Peyer's patch (tissue), 4 donors: ENCODE measurements around the gene IFIH1. TPM values are rescaled to one million over a fixed set of nuclear protein-coding genes. Genes with fewer than 3 reads are reported as not detected.

Experiments used
- DNase-seq, 3 donors: peaks; one replicate each; pipeline ENCODE4 v3.0.0-alpha.2; 2017 to 2019
- H3K27ac ChIP-seq, 4 donors: fragments of 200-600 bp; sonication (generic); one replicate each; pipeline ENCODE4 v1.5.1; 2016 to 2019
- H3K27me3 ChIP-seq, 2 donors: fragments of 200-600 bp; sonication (generic); one replicate each; pipeline ENCODE4 v1.5.1; 2019
- H3K36me3 ChIP-seq, 3 donors: fragments of 200-600 bp; sonication (generic); one replicate each; pipeline ENCODE4 v1.5.1; 2016 to 2019
- H3K4me1 ChIP-seq, 4 donors: fragments of 200-600 bp; sonication (generic); one replicate each; pipeline ENCODE4 v1.5.1; 2016 to 2019
- H3K4me3 ChIP-seq, 4 donors: fragments of 200-600 bp; sonication (generic); 1 replicate in 3 of 4; 2 replicates in 1 of 4; pipeline ENCODE4 v1.5.1; 2016 to 2019; ENCODE audit warnings: mild to moderate bottlenecking in 1 of 4
- H3K9me3 ChIP-seq, 4 donors: fragments of 200-600 bp; sonication (generic); one replicate each; pipeline ENCODE4 v1.5.1; 2016 to 2019; ENCODE audit warnings: mild to moderate bottlenecking in 1 of 4
- CTCF ChIP-seq, 6 experiments: fragments of 450-650 bp in 4 of 6; fragments of 200-600 bp in 2 of 6; sonication (generic) in 1 of 6; IDR thresholded peaks; one replicate each; pipeline ENCODE4 v1.5.1; 2017 to 2019; ENCODE audit warnings: antibody characterized with exemption in 6 of 6, mild to moderate bottlenecking in 3 of 6, moderate library complexity in 1 of 6
- POLR2A ChIP-seq, 2 donors: fragments of 450-650 bp; IDR thresholded peaks; one replicate each; pipeline ENCODE4 v1.5.1; 2017; ENCODE audit warnings: antibody characterized with exemption in 2 of 2, mild to moderate bottlenecking in 2 of 2, moderate library complexity in 2 of 2
- total RNA-seq, 4 donors: library from RNA; depleted of rRNA; stranded (reverse); fragments of >200 nt; gene quantifications; one replicate each; pipeline ENCODE4 v1.1.0, GENCODE V29; 2016

Gene IFIH1
- total RNA-seq, 4 donors from 2014 or later, result 25.4 to 68.5 (median 30.6) TPM

DNA sequence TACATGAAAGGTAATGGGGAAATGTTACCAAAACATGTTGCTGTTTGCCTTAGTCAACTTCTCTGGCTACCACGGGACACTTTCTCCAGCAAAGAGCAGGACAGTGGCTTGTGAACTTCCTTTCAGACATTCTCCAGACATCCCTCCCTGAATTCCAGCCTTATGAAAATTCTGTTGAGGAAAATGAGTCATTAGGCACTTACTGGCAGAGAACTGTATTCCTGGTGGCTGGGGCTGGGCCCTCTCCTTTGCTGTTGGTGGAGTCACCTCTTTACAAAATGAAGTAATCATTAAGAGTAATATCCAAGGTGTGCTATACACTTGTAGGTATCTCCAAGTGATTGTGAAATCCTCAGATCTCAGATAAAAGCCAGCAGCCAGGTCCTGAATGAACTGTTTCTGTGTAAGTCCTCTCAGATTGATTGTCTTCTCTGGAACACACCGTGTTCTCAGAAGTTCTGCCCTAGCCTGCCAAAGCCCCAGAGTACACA, 73.9 kb downstream of the IFIH1 start:
- no peak for TF ChIP-seq CTCF (IDR thresholded peaks at IDR 0.05)
- TF ChIP-seq POLR2A (IDR thresholded peaks at IDR 0.05), result no peak
- H3K4me1 ChIP-seq, result no peaks in the 10 kb centered on the region
- H3K9me3 ChIP-seq, result no peaks in the 10 kb centered on the region
- peak overlapping the region in 1 of 4 donors; percentile 32 for H3K27ac ChIP-seq
- DNase-seq, result no peak
- H3K4me3 ChIP-seq, result no peak overlapping the region
- no peaks in the 10 kb centered on the region for H3K36me3 ChIP-seq
- no peaks in the 10 kb centered on the region for H3K27me3 ChIP-seq

- no peaks in the 10 kb centered on the region for H3K27me3 ChIP-seq
- no peak overlapping the region for H3K4me3 ChIP-seq
- no peak for TF ChIP-seq CTCF (IDR thresholded peaks at IDR 0.05)
- no peak for TF ChIP-seq POLR2A (IDR thresholded peaks at IDR 0.05)
- no peaks in the 10 kb centered on the region for H3K4me1 ChIP-seq
- no peaks in the 10 kb centered on the region for H3K36me3 ChIP-seq
- no peak for DNase-seq
- peak overlapping the region in 1 of 4 donors; percentile 32 for H3K27ac ChIP-seq
- no peaks in the 10 kb centered on the region for H3K9me3 ChIP-seq
Observed at GRCh38 chr2:162243715-162244114, 74.8 kb downstream of the IFIH1 start.

DNA sequence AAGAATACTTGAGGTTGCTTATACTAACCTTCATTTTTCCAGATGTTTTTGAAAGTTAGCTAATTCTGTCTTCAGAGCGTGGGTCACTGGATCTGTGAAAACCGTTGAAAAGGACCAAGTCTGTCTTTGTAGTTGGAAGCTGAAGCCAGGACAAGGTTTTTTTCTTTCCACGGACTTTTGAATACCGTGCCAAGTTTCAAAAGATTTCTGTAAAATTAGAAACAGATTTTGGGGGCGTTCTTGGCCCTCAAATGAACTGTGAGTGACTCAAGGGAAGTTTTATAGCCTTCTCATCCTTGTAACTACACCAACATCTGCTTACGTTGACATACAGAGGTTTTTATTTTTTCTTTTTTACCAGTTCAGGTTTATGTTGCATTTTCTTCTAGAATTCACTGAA, 75.2 kb downstream of the IFIH1 start, which contains the start of gene FAP:
Gene FAP, minus strand, starts transcription at position 152 of the 400 bp plus-strand sequence. Its CDS starts 118 bp downstream, at position 34.
- no peaks in the 10 kb centered on the region for H3K27me3 ChIP-seq

GRCh38 chr2:162242586-162243280, 75.8 kb downstream of the IFIH1 start:
- H3K27me3 ChIP-seq, result no peaks in the 10 kb centered on the region
- H3K27ac ChIP-seq, result peak overlapping the region in 1 of 4 donors; percentile 9
- no peaks in the 10 kb centered on the region for H3K4me1 ChIP-seq
- TF ChIP-seq POLR2A (IDR thresholded peaks at IDR 0.05), result no peak
- TF ChIP-seq CTCF (IDR thresholded peaks at IDR 0.05), result no peak
- H3K36me3 ChIP-seq, result no peaks in the 10 kb centered on the region
- H3K4me3 ChIP-seq, result no peak overlapping the region
- no peaks in the 10 kb centered on the region for H3K9me3 ChIP-seq
- DNase-seq, result no peak

More for the DNA sequence above, 75.2 kb downstream of the IFIH1 start, which contains the start of gene FAP:
- DNase-seq, result no peak
- Histone ChIP-seq H3K4me3 (no peak within 1 kb of the TSS), H3K9me3 (no peaks in the 10 kb centered on the region), H3K27ac (peak within 1 kb of the TSS in 1 of 4 donors; percentile 32), H3K4me1 (no peaks in the 10 kb centered on the region), H3K36me3 (no peaks in the 10 kb centered on the region)
- no peak for TF ChIP-seq CTCF (IDR thresholded peaks at IDR 0.05)
- no peak for TF ChIP-seq POLR2A (IDR thresholded peaks at IDR 0.05)

DNA sequence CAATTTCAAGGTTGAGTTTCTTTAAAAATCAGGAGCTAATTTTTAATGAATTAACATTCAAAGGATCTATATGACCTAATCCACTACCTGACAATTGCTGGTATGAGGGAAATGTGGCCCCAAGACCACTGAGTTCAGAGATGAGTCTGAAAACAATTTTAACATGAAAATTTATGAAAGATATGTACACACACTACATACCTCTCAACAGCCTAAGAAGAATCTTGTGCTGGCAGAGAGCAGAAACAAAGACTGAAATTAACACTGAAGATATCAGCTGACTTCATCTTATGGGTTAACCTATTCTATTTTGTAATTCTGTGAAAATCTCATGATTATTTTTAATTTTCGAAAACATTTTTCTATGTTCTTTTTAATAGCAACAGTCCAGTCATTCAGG, 76.9 kb downstream of the IFIH1 start:
- H3K4me3 ChIP-seq, result no peak overlapping the region
- H3K27me3 ChIP-seq, result no peaks in the 10 kb centered on the region
- H3K36me3 ChIP-seq, result no peaks in the 10 kb centered on the region
- no peak for DNase-seq
- H3K27ac ChIP-seq, result no peak overlapping the region
- H3K9me3 ChIP-seq, result no peaks in the 10 kb centered on the region
- H3K4me1 ChIP-seq, result no peaks in the 10 kb centered on the region
- no peak for TF ChIP-seq CTCF (IDR thresholded peaks at IDR 0.05)
- no peak for TF ChIP-seq POLR2A (IDR thresholded peaks at IDR 0.05)
